ENCODE results near the gene STRN4. TPM values are rescaled to one million over a fixed set of nuclear protein-coding genes. Genes with fewer than 3 reads are reported as not detected.
A peak's percentile ranks its signal among the peaks of the same experiment; 100 is the strongest.
"Not testable (repeated sequence)": the region's sequence is repeated elsewhere in the genome, so short reads cannot be mapped to it uniquely, and the experiment has no call there.

STRN4 gene
- total RNA-seq, 1 donor from 2014 or later, result 111 TPM

GRCh38 chr19:46784262-46785053, 38.2 kb upstream of the STRN4 start:
- peak; percentile 71 for DNase-seq (ENCODE audit: low read depth)
- Histone ChIP-seq H3K4me3 (ENCODE audit: low read depth, low read length) (peak overlapping the region; percentile 25), H3K36me3 (ENCODE audit: control insufficient read depth, insufficient read depth, low read length) (no peaks in the 10 kb centered on the region), H3K27me3 (ENCODE audit: control insufficient read depth, insufficient read depth, low read length) (no peaks in the 10 kb centered on the region)
- peak; percentile 58 for TF ChIP-seq CTCF (IDR thresholded peaks at IDR 0.05; ENCODE audit: insufficient read depth, low read length, poor library complexity, severe bottlenecking)

- TF ChIP-seq CTCF (IDR thresholded peaks at IDR 0.05; ENCODE audit: insufficient read depth, low read length, poor library complexity, severe bottlenecking), result no peak
- Histone ChIP-seq H3K27me3 (ENCODE audit: control insufficient read depth, insufficient read depth, low read length) (no peaks in the 10 kb centered on the region), H3K4me3 (ENCODE audit: low read depth, low read length) (no peak overlapping the region), H3K36me3 (ENCODE audit: control insufficient read depth, insufficient read depth, low read length) (no peaks in the 10 kb centered on the region)
- DNase-seq (ENCODE audit: low read depth), result no peak
These were observed 37.4 kb upstream of the STRN4 start for GRCh38 chr19:46783670-46784069.

- H3K36me3 ChIP-seq (ENCODE audit: control insufficient read depth, insufficient read depth, low read length), result no peaks in the 10 kb centered on the region
- TF ChIP-seq CTCF (IDR thresholded peaks at IDR 0.05; ENCODE audit: insufficient read depth, low read length, poor library complexity, severe bottlenecking), result no peak
- no peak for DNase-seq (ENCODE audit: low read depth)
- no peaks in the 10 kb centered on the region for H3K27me3 ChIP-seq (ENCODE audit: control insufficient read depth, insufficient read depth, low read length)
- H3K4me3 ChIP-seq (ENCODE audit: low read depth, low read length), result no peak overlapping the region
These were observed 36.2 kb upstream of the STRN4 start for GRCh38 chr19:46782355-46783019.

GRCh38 chr19:46777956-46778645, 31.9 kb upstream of the STRN4 start:
- H3K4me3 ChIP-seq (ENCODE audit: low read depth, low read length); H3K27me3 ChIP-seq (ENCODE audit: control insufficient read depth, insufficient read depth, low read length); H3K36me3 ChIP-seq (ENCODE audit: control insufficient read depth, insufficient read depth, low read length); DNase-seq (ENCODE audit: low read depth): not testable (repeated sequence)

GRCh38 chr19:46776927-46777911, 31.0 kb upstream of the STRN4 start:
- Histone ChIP-seq H3K27me3 (ENCODE audit: control insufficient read depth, insufficient read depth, low read length) (no peaks in the 10 kb centered on the region), H3K36me3 (ENCODE audit: control insufficient read depth, insufficient read depth, low read length) (peaks cover 4% of the 10 kb centered on the region), H3K4me3 (ENCODE audit: low read depth, low read length) (no peak overlapping the region)
- DNase-seq (ENCODE audit: low read depth), result no peak
- TF ChIP-seq CTCF (IDR thresholded peaks at IDR 0.05; ENCODE audit: insufficient read depth, low read length, poor library complexity, severe bottlenecking), result no peak
